Transverse colon (tissue), 4 donors: Measurements from ENCODE around the gene NFATC2IP. TPM values are rescaled to one million over a fixed set of nuclear protein-coding genes. Genes with fewer than 3 reads are reported as not detected.

Experiments used
- DNase-seq: peaks from one replicate; pipeline ENCODE4 v3.0.0-alpha.2; 2019
- H3K27ac ChIP-seq, 4 donors: fragments of 200-600 bp; sonication (generic); 2 replicates each; pipeline ENCODE4 v1.5.1; 2016 to 2018; ENCODE audit warnings: inconsistent platforms in 4 of 4
- H3K27me3 ChIP-seq: fragments of 200-600 bp; sonication (generic); 2 replicates; pipeline ENCODE4 v1.5.1; 2017; ENCODE audit warnings: inconsistent platforms
- H3K36me3 ChIP-seq, 4 donors: fragments of 200-600 bp; sonication (generic); 2 replicates each; pipeline ENCODE4 v1.5.1; 2017 to 2019; ENCODE audit warnings: inconsistent platforms in 4 of 4
- H3K4me1 ChIP-seq, 4 donors: fragments of 200-600 bp; sonication (generic); 2 replicates each; pipeline ENCODE4 v1.5.1; 2017 to 2020; ENCODE audit warnings: inconsistent platforms in 4 of 4
- H3K4me3 ChIP-seq, 4 donors: fragments of 200-600 bp; sonication (generic); 1 replicate in 1 of 4; 2 replicates in 3 of 4; pipeline versions ENCODE4 v1.5.1 to v1.6.1; 2017 to 2019; ENCODE audit warnings: inconsistent platforms in 4 of 4
- H3K9me3 ChIP-seq, 2 donors: fragments of 200-600 bp; sonication (generic); 2 replicates each; pipeline ENCODE4 v1.5.1; 2017 to 2019; ENCODE audit warnings: inconsistent platforms in 2 of 2
- CTCF ChIP-seq, 5 experiments: fragments of 200-600 bp in 3 of 5; fragments of 450-650 bp in 2 of 5; sonication (generic) in 3 of 5; IDR thresholded peaks; 1 replicate in 2 of 5; 2 replicates in 3 of 5; pipeline ENCODE4 v1.5.1; 2016 to 2017; ENCODE audit warnings: antibody characterized with exemption in 5 of 5, inconsistent platforms in 3 of 5, mild to moderate bottlenecking in 2 of 5, moderate library complexity in 1 of 5
- EP300 ChIP-seq: sonication (generic); formaldehyde crosslinking; IDR thresholded peaks from one replicate; pipeline ENCODE4 v1.6.1; 2017; ENCODE audit warnings: antibody characterized with exemption, low read depth
- POLR2A ChIP-seq: fragments of 450-650 bp; IDR thresholded peaks from one replicate; pipeline ENCODE4 v1.6.1; 2016; ENCODE audit warnings: antibody characterized with exemption, mild to moderate bottlenecking, moderate library complexity
- POLR2AphosphoS5 ChIP-seq, 3 donors: sonication (generic); formaldehyde crosslinking; IDR thresholded peaks; one replicate each; pipeline ENCODE4 v1.6.1; 2016; ENCODE audit warnings: antibody characterized with exemption in 3 of 3
- WGBS, 2 donors: methylation state at CpG; one replicate each; pipeline ENCODE4 v1.1.5; 2018; ENCODE audit warnings: low coverage in 1 of 2; 5-methylcytosine and 5-hydroxymethylcytosine counted together
- in situ Hi-C, 4 donors: fragments of 200-750 bp; cut with MboI; loops; one replicate each; pipeline versions ENCODE4 v1.15.0 to v1.15.1; 2017; ENCODE audit warnings: low sequenced_read_pairs in 3 of 4, low pct_ligation_motif_present in 1 of 4, low pct_unique_long_range_greater_than_20kb in 1 of 4
- intact Hi-C: fragments of 100-400 bp; cut with DNase I; formaldehyde crosslinking; loops from one replicate; pipeline ENCODE4 v1.15.1; 2023; ENCODE audit warnings: low total_unique reads
- total RNA-seq, 4 donors: library from RNA; depleted of rRNA; stranded (reverse); fragments of >200 nt; gene quantifications; one replicate each; pipeline ENCODE4 v1.1.0, GENCODE V29; 2016

Gene NFATC2IP
- total RNA-seq, 4 donors from 2014 or later = 59.1 to 89.4 (median 70.2) TPM

GRCh38 chr16:29009838-29010166 lies 59.1 kb downstream of the NFATC2IP start:
- TF ChIP-seq POLR2AphosphoS5 (IDR thresholded peaks at IDR 0.05) (no peak), CTCF (IDR thresholded peaks at IDR 0.05) (no peak), POLR2A (no peak), EP300 (no peak)
- H3K27me3 ChIP-seq = no peaks in the 10 kb centered on the region
- 86 to 100% methylated on average over 1 to 2 of the region's 2 CpGs for WGBS, 2 donors
- no peak overlapping the region for H3K4me3 ChIP-seq
- no peaks in the 10 kb centered on the region for H3K36me3 ChIP-seq
- H3K4me1 ChIP-seq = peaks cover 0 to 5% (median 0%) of the 10 kb centered on the region in 4 donors
- intact Hi-C loops = no loop called here
- no peak for DNase-seq
- no peaks in the 10 kb centered on the region for H3K9me3 ChIP-seq
- no peak overlapping the region for H3K27ac ChIP-seq
- in situ Hi-C loops = no loop called here

- DNase-seq = no peak
- Histone ChIP-seq H3K9me3 (no peaks in the 10 kb centered on the region), H3K4me1 (peaks cover 0 to 5% (median 0%) of the 10 kb centered on the region in 4 donors), H3K4me3 (no peak overlapping the region), H3K27me3 (no peaks in the 10 kb centered on the region), H3K36me3 (no peaks in the 10 kb centered on the region), H3K27ac (no peak overlapping the region)
- TF ChIP-seq EP300 = no peak
- no peak for TF ChIP-seq POLR2A
- TF ChIP-seq POLR2AphosphoS5 (IDR thresholded peaks at IDR 0.05) = no peak
- no peak for TF ChIP-seq CTCF (IDR thresholded peaks at IDR 0.05)
- in situ Hi-C loops = no loop called here
- intact Hi-C loops = no loop called here
- 64% methylated on average over 8 of the region's 8 CpGs; no CpG with 5 or more reads in 1 of the 2 donors for WGBS, 2 donors
These were observed 60.4 kb downstream of the NFATC2IP start for GRCh38 chr16:29011112-29011511.

- Histone ChIP-seq H3K27ac (no peak overlapping the region), H3K36me3 (no peaks in the 10 kb centered on the region), H3K4me3 (no peak overlapping the region), H3K4me1 (peaks cover 0 to 5% (median 0%) of the 10 kb centered on the region in 4 donors), H3K9me3 (no peaks in the 10 kb centered on the region), H3K27me3 (no peaks in the 10 kb centered on the region)
- TF ChIP-seq POLR2A (no peak), EP300 (no peak), CTCF (IDR thresholded peaks at IDR 0.05) (no peak), POLR2AphosphoS5 (IDR thresholded peaks at IDR 0.05) (no peak)
- in situ Hi-C loops = no loop called here
- intact Hi-C loops = no loop called here
- no peak for DNase-seq
- 82 to 83% methylated on average over 2 to 4 of the region's 4 CpGs for WGBS, 2 donors
These were observed 61.1 kb downstream of the NFATC2IP start for GRCh38 chr16:29011851-29012250.

- no peak overlapping the region for H3K27ac ChIP-seq
- WGBS, 2 donors = 67 to 75% methylated on average over 7 to 9 of the region's 9 CpGs
- no peaks in the 10 kb centered on the region for H3K27me3 ChIP-seq
These were observed 62.3 kb downstream of the NFATC2IP start for GRCh38 chr16:29012913-29013553.

More at GRCh38 chr16:29012913-29013553, 62.3 kb downstream of the NFATC2IP start:
- no peak for DNase-seq
- no peak for TF ChIP-seq EP300
- TF ChIP-seq POLR2AphosphoS5 (IDR thresholded peaks at IDR 0.05) = no peak
- no peak for TF ChIP-seq POLR2A
- Histone ChIP-seq H3K9me3 (no peaks in the 10 kb centered on the region), H3K4me3 (no peak overlapping the region), H3K36me3 (no peaks in the 10 kb centered on the region), H3K4me1 (peaks cover 0 to 5% (median 0%) of the 10 kb centered on the region in 4 donors)
- intact Hi-C loops = no loop called here
- in situ Hi-C loops = no loop called here
